HG02588 (cell line): ENCODE measurements around the gene CAPRIN1.
"Not testable (repeated sequence)": the region's sequence is repeated elsewhere in the genome, so short reads cannot be mapped to it uniquely, and the experiment has no call there.

Experiments
- ATAC-seq: cut with Tn5 transposase; IDR thresholded peaks from one replicate; pipeline ENCODE4 v1.9.1; 2021; ENCODE audit warnings: mild to moderate bottlenecking, moderate library complexity; ENCODE audit not compliant: unreplicated experiment

The CAPRIN1 gene

DNA sequence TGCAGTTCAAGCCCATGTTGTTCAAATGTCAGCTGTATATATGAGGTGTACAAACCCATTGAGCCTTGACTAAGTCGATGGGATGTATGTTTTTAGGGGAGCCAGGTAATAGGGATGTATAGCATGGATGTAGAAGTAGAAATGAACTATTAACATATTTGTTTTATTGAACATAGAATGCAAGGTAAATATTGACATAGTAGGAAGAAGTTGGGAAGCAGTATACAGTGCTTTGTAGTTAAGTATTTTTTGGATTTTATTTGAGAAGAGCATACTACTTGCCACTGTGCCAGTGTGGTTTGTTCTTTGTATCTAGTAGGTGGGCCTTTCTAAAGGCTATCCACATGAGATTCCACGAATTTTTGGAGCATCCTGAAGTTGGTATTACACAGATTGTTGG, 33.1 kb downstream of the CAPRIN1 start:
- no peak for ATAC-seq

DNA sequence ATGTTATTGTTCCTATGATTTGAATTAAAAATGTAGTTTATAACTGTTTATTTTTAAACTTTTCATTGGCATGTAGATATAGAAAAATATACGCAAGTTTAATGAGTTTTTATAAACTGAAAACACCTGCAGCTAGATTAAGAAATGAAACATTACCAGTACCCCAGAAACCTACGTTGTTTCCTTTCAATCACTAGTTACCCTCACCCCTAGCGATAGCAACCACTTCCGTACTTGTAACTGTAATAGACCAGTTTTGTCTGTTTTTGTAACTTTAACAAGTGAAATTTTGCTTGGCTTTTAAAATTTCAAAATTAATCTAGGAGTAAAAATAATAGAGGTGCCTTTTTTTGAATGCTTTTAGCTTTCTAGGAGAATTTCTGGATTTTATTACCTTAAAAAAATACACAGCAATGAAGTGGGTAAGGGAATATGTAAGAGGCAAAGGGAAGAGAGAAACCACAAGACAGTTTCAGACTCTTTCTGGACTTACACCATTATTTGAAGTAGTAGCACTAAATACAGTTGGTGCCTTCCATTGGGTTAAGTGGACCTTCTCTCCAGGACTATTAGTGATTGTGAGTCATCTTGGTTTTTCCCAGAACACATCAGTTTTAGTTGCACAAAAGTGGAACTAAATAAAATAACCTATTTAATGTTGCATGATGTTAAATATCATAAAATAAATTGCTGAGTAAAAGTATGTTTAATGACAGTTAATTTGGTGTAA, 35.2 kb downstream of the CAPRIN1 start:
- ATAC-seq = no peak

DNA sequence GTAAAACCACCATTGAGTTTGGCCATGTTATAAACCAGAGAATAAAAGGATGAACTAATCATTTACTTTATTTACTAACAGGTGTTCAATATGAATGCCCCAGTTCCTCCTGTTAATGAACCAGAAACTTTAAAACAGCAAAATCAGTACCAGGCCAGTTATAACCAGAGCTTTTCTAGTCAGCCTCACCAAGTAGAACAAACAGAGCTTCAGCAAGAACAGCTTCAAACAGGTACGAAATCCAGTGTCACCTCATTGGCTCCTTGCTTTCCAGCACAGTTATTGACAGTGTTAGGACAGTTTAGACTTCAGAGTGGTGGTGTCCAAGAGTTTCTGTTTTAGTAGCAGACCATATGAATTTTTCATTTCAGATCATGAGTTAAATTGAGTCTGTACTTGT, 40.3 kb downstream of the CAPRIN1 start:
- ATAC-seq = no peak

DNA sequence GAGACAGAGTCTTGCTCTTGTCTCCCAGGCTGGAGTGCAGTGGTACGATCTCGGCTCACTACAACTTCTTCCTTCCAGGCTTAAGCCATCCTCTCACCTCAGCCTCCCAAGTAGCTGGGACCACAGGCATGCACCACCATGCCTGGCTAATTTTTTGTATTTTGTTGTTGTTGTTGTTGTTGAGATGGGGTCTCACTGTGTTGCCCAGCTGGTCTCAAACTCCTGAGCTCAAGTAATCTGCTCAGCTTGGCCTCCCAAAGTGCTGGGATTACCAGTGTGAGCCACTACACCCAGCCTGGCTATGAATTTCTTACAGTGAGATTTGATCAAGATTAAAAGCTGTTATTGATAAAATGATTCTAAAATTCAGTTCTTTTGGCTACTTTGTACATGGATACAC, 43.4 kb downstream of the CAPRIN1 start:
- ATAC-seq = not testable (repeated sequence)

DNA sequence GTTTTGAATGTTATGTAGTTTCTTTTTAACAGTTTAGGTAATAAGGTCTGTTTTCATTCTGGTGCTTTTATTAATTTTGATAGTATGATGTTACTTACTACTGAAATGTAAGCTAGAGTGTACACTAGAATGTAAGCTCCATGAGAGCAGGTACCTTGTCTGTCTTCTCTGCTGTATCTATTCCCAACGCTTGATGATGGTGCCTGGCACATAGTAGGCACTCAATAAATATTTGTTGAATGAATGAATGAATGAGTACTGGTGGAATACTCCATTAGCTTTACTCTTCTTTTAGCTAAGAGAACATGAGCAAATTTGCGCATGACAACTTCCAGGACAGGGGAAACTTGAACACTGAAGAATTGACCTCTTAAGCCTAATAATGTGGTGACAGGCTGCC, 47.3 kb downstream of the CAPRIN1 start:
- no peak for ATAC-seq

DNA sequence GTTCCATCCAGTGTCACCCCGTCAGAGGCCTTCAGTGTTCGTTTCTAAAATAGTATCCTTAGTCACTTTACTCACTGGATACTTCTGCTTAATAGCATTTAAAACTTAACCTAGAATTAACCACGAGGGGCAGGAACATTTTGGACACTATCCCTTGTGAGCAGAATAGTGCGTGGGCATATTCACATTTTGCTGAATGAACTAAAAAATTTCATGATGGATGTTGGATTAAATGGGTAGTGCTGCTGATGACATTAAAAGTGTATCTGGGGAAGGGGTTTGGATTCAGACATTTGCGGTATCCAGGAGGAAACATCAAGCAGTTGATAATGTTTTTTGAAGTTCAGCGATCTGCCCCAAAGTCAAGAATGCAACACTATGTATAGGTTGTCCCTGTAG, 53.1 kb downstream of the CAPRIN1 start:
- no peak for ATAC-seq

DNA sequence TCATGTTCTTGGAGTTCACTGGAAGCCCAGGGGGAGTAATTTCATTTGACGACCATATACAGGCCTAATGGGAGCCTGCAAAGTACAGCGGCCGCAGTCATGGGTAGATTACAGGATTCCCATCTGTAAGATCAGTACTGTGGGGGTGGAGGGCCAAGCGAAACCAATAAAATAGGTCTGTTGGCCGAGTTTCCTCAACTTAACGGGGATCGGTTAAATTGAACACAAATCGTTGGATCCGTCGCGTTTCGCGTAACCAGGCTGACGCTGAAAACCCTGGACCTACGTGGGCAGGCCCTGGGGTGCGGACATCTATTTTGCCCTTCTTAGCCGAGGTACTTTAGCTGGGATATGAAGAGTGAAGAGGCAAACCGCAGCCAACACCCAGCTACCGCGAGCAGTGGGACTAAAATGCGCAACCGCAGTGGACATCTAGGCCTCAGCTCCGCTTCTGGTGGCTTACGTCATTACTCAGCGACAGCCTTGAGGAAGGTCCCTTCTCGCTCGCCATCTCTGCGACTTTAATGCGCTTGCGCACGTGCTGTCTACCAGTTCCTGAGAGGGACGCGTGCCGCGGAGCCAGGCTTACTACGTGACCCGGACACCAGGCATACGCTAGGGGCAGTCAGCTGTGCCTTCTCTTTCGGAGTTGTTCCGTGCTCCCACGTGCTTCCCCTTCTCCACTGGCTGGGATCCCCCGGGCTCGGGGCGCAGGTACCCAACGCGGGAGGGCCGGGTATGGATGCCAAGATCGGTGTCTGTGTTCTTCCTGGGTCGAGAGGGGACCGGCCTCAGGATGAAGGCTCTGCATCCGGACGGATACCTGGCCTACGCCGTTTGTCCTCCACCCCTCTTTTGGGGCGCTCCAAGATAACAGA, 53.8 kb downstream of the CAPRIN1 start, which contains the start of gene NAT10:
Gene NAT10, plus strand, starts transcription at position 551 of the 878 bp plus-strand sequence. CDS start 2,597 bp downstream, outside the sequence.
- peak; percentile 90 for ATAC-seq

DNA sequence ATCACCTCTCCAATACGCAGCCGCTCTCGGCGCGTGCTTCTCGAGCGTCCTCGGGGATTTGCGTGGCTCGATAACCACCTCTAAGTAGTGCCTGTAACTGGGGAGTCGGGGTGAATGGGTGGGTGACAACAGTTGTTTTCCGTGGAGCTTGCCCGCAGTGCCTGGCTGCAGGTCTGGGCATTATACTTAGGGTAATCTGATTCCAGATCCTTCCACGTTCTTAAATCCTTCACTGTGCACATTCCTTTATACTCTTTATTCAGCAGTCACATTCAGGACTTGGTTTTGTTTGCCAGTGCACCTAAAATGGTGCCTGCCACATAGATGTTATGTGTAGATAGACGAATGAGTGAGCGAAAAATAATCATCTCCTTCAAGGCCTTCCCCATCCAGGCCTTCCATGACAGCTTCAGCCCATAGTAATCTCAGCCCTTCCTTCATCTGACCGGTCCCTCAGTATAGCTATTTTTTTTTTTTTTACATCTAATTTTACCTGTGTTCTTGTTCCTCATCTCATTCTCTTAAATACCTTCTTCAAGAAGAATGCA, 54.5 kb downstream of the CAPRIN1 start:
- ATAC-seq = no peak

DNA sequence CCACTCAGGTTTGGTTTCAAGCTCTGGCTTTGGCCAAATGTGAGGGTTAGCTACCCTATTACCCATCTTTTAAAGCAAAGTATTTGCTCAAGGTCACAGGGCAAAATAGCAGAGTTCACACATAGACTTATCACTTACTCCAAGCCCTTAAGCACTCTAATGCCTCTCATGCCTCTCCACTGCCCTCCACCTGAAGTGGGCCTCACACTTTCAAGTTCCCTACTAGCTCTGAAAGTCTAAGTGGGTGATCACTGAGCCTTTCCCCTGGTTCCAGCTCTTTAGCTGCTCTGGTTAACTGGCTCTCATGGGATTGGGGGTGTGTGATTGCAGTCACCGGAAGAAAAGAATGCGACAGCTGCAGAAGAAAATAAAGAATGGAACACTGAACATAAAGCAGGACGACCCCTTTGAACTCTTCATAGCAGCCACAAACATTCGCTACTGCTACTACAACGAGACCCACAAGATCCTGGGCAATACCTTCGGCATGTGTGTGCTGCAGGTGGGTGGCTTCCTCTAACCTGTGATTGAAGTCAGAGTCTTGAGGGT, 60.3 kb downstream of the CAPRIN1 start:
- ATAC-seq = no peak

DNA sequence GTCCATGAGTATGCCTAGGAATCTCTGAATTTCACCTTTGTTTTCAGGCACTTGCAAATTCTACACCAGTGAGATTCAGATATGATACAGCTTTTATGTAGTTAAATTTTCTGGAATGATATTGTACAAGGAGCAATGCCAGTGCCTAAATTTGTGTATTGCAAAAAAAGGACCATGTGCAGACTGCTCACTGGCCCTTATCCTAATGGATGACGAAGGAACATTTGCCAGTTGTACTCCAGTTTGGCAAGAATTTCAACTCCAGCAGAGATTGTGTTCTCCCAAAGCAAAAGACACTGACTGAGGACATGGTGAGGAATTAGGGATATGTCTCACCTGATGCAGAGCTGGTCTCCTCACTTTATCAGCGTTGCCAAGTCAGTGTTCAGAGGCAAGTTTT, 62.5 kb downstream of the CAPRIN1 start:
- ATAC-seq = no peak

DNA sequence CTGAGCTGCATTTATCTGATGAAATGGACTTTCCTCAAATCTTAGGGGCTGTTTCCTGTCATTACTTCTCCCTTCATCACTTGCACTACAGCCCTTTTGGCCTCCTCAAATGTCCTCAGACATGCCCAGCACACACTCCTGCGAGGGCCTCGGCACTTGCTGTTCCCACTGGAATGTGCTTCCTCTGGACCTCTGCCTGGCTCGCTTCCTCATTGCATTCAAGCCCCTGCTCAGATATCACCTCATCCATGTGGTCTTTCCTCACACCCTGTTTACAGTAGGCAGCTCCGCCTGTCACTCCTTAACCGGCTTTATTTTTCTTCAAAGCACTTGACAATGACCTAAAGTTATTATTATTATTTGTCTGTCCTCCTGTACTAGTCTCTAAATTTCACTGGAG, 62.9 kb downstream of the CAPRIN1 start:
- no peak for ATAC-seq

DNA sequence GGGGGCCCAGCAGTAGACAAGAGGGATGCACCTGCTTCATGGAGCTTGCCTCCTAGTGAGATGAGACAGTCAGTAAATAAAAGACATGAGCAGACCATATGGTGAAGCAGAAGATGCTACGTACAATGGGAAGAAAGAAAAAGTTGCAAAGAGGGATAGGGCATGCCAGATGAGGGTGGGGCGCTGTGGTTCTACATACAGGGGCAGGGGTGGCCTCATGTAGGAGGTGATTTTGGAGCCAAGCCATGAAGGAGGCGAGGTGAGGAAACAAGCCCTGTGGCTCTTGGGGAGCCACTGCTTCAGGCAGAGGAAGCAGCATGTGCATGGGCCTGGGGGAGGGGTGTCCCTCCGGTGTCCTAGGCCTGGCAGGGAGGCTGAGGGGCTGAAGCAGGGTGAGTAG, 69.1 kb downstream of the CAPRIN1 start:
- ATAC-seq = no peak

DNA sequence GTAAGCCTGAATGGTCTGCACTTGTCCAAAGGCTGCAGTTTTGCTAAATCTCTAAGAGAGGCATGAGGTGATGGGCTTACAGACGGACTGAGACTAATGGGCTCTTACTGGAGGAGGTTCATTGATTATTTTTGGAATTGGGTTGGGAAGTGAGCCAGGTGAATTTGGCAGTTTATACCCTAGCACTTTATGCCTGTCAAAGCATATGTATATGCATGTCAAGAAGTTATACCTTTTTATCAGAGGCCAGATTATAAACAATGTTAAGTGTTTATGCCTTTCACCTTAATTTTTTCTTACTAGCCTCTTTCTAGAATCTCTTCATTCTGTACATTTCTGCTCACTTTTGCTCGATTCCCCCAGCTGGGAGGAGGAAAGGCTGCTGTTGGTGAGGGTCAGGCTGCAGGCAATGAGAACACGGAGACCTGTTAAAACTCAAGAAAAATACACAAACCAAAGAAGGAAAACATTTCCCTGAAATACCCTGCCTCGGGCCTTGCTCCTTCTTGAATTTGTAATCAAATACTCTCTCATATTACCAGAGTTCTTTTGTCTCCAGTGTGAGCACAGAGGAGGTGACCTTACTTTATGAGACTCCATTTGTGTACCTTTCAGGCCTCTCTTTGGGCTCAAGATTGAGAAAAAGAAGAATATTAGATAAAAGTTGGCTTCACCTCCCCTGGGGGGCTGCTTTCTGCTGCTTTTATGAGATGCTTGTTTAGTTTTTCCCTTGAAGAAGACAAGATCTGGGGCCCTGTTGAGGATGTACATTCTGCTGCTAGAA, 73.5 kb downstream of the CAPRIN1 start:
- ATAC-seq = no peak

DNA sequence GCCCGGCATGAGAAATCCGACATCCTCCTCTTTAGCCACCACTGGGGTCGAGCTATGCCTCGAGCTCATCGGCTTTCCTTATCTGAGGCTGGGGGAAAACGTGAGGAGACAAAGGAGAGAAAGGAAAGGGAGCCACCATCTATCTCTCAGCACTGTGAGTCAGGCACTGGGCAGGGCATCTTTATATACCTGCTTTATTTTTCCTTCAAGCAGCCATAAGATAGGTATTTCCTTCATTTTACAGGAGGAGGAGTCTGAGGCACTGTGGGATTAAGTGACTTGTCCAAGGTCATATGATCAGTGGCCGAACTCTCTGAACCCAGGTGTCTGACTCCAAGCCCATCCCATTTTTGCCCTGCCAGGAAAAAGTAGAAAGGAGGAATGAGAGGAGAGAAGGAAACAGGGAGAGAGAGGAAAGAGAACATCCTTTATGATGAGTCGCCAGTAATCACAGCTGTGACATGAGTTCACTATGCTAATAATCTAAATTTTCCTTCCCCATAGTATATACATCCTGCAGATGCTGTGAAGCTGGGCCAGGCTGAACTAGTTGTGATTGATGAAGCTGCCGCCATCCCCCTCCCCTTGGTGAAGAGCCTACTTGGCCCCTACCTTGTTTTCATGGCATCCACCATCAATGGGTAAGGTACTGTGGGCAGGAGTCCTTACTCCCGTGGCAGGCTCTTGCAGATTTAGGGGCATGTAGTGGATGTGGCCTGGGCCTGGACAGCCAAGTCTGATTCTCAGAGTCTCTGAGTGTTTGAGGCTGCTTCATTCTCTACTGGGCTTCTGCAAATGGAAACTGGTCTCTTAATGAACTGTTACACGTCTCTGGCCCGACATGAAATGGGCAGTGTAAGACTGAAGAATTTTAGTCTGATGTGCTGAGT, 75.7 kb downstream of the CAPRIN1 start:
- no peak for ATAC-seq

DNA sequence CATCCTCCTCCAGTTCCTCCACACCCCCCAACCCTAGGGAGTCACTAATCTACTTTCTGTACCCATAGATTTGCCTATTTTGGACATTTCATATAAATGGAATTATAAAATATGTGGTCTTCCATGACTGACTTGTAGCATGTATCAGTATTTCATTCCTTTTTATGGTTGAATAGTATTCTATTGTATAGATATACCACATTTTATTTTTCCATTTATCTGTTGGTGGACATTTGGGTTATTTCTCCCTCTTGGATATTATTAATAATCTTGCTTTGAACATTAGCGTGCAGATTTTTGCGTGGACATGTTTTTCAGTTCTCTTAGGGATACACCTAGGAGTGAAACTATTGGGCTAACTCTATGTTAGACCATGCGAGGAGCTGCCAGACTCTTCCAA, 77.3 kb downstream of the CAPRIN1 start:
- no peak for ATAC-seq

DNA sequence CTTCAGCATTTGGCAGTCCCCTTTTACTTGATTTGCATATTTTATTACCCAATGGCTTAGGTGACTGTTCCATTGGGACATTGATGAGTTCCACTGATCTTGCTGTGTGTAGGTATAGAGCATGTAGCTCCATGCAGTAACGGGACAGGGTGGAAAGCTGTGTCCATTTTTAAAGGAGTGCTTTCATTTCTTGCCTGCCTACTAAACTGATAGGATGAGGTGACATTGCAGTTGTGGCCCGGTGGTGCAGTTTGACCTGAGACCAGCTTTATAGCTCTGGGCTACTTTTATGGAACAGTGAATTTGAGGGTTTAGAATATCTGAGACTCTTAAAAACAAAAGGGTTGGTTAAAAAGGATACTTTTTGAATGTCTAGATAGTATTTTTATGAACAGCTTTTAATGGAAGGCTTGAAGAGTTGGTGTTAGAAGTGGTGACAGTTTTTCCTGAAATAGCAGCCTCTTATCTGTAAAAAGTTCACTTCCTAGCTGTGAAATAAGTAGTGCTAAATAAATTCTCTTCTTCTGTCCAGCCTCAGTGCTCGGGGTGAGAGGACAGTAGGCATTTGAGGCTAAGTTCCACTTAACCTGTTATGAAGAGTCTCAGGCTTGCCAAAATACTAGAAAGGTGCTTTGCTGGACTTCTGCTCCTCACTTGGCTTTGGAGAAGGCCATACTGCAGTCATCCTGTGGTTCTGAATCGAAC, 80.9 kb downstream of the CAPRIN1 start:
- no peak for ATAC-seq

DNA sequence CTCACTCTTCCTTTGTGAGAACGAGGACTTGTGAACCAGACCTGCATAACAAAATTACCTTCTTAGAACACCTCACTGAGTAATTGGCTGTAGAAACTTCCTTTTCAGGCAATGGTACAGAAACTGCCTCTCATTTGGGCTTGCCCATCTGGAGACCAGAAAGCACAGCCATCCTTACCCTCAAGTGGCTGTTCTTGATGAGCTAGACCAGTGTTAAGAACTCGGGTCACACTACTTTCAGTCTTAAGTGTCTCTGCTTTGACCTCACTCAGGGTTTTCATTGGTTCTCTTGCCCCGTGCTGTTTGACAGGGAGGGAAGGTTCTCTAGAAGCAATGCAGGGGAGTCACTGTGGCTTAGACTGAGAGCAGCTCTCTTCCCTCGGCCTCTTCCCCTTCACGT, 83.2 kb downstream of the CAPRIN1 start:
- ATAC-seq = peak; percentile 74

DNA sequence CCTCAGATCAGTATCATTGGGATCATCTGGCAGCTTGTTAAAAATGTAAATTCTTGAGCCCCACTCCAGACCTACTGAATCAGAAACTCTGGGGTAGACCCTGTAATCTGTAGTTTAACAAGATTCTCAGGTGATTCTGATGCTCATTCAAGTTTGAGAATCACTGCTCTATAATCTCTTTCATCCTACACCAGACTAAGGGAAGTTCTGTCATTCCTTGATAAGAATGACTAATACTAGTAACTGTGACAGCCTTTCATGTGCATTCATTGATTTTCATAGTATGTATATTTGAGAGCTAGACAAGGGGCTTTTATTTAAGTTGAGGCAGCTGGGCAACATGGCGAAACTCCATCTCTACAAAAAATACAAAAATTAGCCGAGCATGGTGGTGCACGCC, 83.9 kb downstream of the CAPRIN1 start:
- ATAC-seq = no peak

DNA sequence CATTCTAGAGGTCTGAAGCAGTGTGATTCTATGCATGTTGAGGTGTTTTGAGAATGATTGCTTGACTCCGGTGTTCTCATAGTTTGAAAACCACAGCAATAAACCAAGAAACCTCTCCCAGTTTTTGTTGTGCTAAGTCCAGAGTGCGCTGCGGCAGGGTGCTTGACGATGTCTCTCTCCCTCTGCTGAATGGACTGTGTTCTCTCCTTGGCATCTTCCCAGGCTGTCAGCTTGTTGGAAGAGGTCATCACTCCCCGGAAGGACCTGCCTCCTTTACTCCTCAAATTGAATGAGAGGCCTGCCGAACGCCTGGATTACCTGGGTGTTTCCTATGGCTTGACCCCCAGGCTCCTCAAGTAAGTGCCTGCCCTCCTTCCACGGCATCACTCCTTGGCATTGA, 84.9 kb downstream of the CAPRIN1 start:
- no peak for ATAC-seq
